ENCODE measurements around the gene SLC47A1. TPM values are rescaled to one million over a fixed set of nuclear protein-coding genes. Genes with fewer than 3 reads are reported as not detected.

Gene SLC47A1
- total and polyA plus RNA-seq, 9 of the 15 experiments (the other 6 are each of a cell fraction or from before 2014, with no cell fraction given): not detected

DNA sequence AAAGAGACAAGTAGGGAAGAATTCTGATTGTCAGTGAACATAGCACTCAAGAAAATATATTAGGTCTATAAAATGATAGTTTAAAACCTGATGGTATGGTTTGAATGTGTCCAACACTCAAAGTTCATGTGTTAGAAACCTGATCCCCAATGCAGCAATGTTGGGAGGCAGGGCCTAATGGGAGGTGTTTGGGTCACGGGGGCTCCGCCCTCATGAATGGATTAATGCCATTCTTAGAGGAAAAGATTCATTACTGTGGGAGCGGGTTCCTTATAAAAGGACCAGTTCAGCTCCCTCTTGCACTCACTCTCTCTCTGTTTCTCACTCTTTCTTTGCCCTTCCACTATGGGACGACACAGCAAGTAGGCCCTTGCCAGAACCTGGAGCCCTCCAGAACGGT lies 41.5 kb upstream of the SLC47A1 start:
- Histone ChIP-seq H4K20me1 (replicated peaks; ENCODE audit: control insufficient read depth, insufficient read depth, low read length) (no peaks in the 10 kb centered on the region; the same call in 1 of the 2 replicates), H3K27me3 (ENCODE audit: control insufficient read depth in 2 of 2, insufficient read depth in 2 of 2, low read length in 2 of 2) (peaks cover 9 to 29% of the 10 kb centered on the region in 2 experiments), H3K27ac (ENCODE audit: extremely low read depth, low read depth, low read length) (no peak overlapping the region), H3K9me3 (replicated peaks; ENCODE audit: control insufficient read depth, insufficient read depth, low read depth, low read length) (no peaks in the 10 kb centered on the region), H3K4me1 (replicated peaks in 1 of 2; ENCODE audit: control insufficient read depth in 2 of 2, insufficient read depth in 2 of 2, low read length in 2 of 2) (peaks cover 0 to 8% of the 10 kb centered on the region in 2 experiments; a peak in 2 of 5 replicates), H3K4me3 (no peak overlapping the region), H3K9me1 (ENCODE audit: control insufficient read depth, insufficient read depth, low read length) (no peaks in the 10 kb centered on the region), H3K79me2 (ENCODE audit: control insufficient read depth, insufficient read depth, low read length) (no peaks in the 10 kb centered on the region), H3K4me2 (ENCODE audit: insufficient read depth, low read length) (no peak overlapping the region), H3K36me3 (ENCODE audit: control insufficient read depth, insufficient read depth, low read length) (no peaks in the 10 kb centered on the region), H2AFZ (ENCODE audit: low read depth, low read length) (no peak overlapping the region), H3K9ac (ENCODE audit: insufficient read depth in 1 of 2, low read depth in 2 of 2, low read length in 2 of 2) (no peak overlapping the region)
- WGBS (ENCODE audit: insufficient coverage, low coverage, missing lambda C conversion rate): 4% methylated on average over 5 of the region's 5 CpGs
- in situ Hi-C loops (cut with MboI) (no loop called here), intact Hi-C loops (cut with micrococcal nuclease) (no loop called here)
- POLR2A ChIA-PET: interaction anchor here (0.8 kb wide), 1 partner anchor 179 kb away, joined by 4 read pairs; no protein-coding TSS in a partner anchor
- no TSS peak for BruUV-seq (replicated peaks)
- TF ChIP-seq LCOR (CRISPR knock-in tag; IDR thresholded peaks at IDR 0.05) (no peak), ZNF696 (CRISPR knock-in tag; conservative IDR thresholded peaks at IDR 0.05) (no peak), ZSCAN32 (CRISPR knock-in tag; IDR thresholded peaks at IDR 0.05) (no peak)
- TF ChIP-seq, protein P1, sequence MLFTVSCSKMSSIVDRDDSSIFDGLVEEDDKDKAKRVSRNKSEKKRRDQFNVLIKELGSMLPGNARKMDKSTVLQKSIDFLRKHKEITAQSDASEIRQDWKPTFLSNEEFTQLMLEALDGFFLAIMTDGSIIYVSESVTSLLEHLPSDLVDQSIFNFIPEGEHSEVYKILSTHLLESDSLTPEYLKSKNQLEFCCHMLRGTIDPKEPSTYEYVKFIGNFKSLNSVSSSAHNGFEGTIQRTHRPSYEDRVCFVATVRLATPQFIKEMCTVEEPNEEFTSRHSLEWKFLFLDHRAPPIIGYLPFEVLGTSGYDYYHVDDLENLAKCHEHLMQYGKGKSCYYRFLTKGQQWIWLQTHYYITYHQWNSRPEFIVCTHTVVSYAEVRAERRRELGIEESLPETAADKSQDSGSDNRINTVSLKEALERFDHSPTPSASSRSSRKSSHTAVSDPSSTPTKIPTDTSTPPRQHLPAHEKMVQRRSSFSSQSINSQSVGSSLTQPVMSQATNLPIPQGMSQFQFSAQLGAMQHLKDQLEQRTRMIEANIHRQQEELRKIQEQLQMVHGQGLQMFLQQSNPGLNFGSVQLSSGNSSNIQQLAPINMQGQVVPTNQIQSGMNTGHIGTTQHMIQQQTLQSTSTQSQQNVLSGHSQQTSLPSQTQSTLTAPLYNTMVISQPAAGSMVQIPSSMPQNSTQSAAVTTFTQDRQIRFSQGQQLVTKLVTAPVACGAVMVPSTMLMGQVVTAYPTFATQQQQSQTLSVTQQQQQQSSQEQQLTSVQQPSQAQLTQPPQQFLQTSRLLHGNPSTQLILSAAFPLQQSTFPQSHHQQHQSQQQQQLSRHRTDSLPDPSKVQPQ (CRISPR knock-in tag; IDR thresholded peaks at IDR 0.05; ENCODE audit: borderline replicate concordance): no peak
- TF ChIP-seq, protein P2, sequence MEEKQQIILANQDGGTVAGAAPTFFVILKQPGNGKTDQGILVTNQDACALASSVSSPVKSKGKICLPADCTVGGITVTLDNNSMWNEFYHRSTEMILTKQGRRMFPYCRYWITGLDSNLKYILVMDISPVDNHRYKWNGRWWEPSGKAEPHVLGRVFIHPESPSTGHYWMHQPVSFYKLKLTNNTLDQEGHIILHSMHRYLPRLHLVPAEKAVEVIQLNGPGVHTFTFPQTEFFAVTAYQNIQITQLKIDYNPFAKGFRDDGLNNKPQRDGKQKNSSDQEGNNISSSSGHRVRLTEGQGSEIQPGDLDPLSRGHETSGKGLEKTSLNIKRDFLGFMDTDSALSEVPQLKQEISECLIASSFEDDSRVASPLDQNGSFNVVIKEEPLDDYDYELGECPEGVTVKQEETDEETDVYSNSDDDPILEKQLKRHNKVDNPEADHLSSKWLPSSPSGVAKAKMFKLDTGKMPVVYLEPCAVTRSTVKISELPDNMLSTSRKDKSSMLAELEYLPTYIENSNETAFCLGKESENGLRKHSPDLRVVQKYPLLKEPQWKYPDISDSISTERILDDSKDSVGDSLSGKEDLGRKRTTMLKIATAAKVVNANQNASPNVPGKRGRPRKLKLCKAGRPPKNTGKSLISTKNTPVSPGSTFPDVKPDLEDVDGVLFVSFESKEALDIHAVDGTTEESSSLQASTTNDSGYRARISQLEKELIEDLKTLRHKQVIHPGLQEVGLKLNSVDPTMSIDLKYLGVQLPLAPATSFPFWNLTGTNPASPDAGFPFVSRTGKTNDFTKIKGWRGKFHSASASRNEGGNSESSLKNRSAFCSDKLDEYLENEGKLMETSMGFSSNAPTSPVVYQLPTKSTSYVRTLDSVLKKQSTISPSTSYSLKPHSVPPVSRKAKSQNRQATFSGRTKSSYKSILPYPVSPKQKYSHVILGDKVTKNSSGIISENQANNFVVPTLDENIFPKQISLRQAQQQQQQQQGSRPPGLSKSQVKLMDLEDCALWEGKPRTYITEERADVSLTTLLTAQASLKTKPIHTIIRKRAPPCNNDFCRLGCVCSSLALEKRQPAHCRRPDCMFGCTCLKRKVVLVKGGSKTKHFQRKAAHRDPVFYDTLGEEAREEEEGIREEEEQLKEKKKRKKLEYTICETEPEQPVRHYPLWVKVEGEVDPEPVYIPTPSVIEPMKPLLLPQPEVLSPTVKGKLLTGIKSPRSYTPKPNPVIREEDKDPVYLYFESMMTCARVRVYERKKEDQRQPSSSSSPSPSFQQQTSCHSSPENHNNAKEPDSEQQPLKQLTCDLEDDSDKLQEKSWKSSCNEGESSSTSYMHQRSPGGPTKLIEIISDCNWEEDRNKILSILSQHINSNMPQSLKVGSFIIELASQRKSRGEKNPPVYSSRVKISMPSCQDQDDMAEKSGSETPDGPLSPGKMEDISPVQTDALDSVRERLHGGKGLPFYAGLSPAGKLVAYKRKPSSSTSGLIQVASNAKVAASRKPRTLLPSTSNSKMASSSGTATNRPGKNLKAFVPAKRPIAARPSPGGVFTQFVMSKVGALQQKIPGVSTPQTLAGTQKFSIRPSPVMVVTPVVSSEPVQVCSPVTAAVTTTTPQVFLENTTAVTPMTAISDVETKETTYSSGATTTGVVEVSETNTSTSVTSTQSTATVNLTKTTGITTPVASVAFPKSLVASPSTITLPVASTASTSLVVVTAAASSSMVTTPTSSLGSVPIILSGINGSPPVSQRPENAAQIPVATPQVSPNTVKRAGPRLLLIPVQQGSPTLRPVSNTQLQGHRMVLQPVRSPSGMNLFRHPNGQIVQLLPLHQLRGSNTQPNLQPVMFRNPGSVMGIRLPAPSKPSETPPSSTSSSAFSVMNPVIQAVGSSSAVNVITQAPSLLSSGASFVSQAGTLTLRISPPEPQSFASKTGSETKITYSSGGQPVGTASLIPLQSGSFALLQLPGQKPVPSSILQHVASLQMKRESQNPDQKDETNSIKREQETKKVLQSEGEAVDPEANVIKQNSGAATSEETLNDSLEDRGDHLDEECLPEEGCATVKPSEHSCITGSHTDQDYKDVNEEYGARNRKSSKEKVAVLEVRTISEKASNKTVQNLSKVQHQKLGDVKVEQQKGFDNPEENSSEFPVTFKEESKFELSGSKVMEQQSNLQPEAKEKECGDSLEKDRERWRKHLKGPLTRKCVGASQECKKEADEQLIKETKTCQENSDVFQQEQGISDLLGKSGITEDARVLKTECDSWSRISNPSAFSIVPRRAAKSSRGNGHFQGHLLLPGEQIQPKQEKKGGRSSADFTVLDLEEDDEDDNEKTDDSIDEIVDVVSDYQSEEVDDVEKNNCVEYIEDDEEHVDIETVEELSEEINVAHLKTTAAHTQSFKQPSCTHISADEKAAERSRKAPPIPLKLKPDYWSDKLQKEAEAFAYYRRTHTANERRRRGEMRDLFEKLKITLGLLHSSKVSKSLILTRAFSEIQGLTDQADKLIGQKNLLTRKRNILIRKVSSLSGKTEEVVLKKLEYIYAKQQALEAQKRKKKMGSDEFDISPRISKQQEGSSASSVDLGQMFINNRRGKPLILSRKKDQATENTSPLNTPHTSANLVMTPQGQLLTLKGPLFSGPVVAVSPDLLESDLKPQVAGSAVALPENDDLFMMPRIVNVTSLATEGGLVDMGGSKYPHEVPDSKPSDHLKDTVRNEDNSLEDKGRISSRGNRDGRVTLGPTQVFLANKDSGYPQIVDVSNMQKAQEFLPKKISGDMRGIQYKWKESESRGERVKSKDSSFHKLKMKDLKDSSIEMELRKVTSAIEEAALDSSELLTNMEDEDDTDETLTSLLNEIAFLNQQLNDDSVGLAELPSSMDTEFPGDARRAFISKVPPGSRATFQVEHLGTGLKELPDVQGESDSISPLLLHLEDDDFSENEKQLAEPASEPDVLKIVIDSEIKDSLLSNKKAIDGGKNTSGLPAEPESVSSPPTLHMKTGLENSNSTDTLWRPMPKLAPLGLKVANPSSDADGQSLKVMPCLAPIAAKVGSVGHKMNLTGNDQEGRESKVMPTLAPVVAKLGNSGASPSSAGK (IDR thresholded peaks at IDR 0.05): no peak
- ATAC-seq (no peak), FAIRE-seq (no peak), DNase-seq (ENCODE audit: extremely low read depth in 1 of 4, low spot score in 3 of 4) (no peak)
- CTCF ChIA-PET (ENCODE audit: low intra/inter-chr PET ratio): no interaction called here

All from K562 (cell line).